ENCODE data around the gene SCN5A. TPM values are rescaled to one million over a fixed set of nuclear protein-coding genes. Genes with fewer than 3 reads are reported as not detected.
A peak's percentile ranks its signal among the peaks of the same experiment; 100 is the strongest.

Gene SCN5A
- total and polyA plus RNA-seq, 2 of the 13 experiments (the other 11 are each of a cell fraction or from before 2014, with no cell fraction given) = 0.22 TPM; not detected in 1

DNA sequence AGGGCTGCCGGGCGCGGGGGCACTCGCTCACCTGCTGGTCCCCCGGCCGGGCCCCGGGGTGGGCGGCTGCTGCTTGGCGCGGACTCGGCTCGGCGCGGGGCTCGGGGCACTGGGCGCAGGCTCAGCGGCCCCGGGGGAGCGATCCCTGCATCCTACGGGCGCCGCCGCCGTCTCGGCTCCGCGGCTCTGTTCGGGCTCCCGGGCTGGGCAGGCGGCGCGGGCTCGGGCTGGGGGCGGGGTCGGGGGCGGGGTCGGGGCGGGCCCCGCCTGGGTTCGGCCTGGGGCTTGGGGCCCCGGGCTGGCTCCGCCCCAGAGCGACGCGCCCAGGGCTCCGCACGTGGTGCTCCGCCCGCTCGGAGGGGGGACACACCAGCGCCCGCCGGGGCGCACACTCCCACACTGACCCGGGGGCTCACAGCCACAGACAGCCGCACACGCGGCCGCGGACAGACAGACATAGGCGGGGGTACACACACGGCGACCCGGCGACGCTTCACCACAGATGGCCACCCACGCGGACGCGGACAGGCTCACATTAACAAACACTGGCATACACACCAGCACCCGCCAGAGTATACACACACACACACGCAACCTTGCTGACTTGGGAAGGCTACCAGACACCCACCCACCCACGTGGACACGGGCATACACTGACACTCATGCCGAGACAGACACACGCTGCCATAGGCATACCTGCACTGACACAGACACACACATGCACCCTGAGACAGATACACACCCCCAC lies at the start of gene SCN5A (continued):
- TF ChIP-seq ZNF496 (CRISPR knock-in tag; IDR thresholded peaks at IDR 0.05; ENCODE audit: insufficient replicate concordance) (no peak), ZNF124 (CRISPR knock-in tag; IDR thresholded peaks at IDR 0.05) (no peak), PITX1 (CRISPR knock-in tag; IDR thresholded peaks at IDR 0.05) (no peak), GABPB1 (CRISPR knock-in tag; IDR thresholded peaks at IDR 0.05) (no peak), ZNF441 (CRISPR knock-in tag; IDR thresholded peaks at IDR 0.05; ENCODE audit: borderline replicate concordance) (no peak), GATAD2A (CRISPR knock-in tag; IDR thresholded peaks at IDR 0.05) (no peak), ZFYVE20 (CRISPR knock-in tag; IDR thresholded peaks at IDR 0.05; ENCODE audit: borderline replicate concordance, low read depth) (no peak), SATB2 (CRISPR knock-in tag; IDR thresholded peaks at IDR 0.05) (no peak), ZNF550 (CRISPR knock-in tag; IDR thresholded peaks at IDR 0.05; ENCODE audit: borderline replicate concordance) (no peak), KDM3A (CRISPR knock-in tag; IDR thresholded peaks at IDR 0.05; ENCODE audit: low read depth) (no peak), ARNTL (CRISPR knock-in tag; IDR thresholded peaks at IDR 0.05) (peak; percentile 85), NFATC3 (CRISPR knock-in tag; IDR thresholded peaks at IDR 0.05) (no peak), MAFG (CRISPR knock-in tag; IDR thresholded peaks at IDR 0.05) (no peak), ZNF780A (CRISPR knock-in tag; IDR thresholded peaks at IDR 0.05) (0 out of 2 replicates have a peak, but pooled peaks have one; percentile 25), BRCA1 (CRISPR knock-in tag; IDR thresholded peaks at IDR 0.05) (no peak), ZNF777 (CRISPR knock-in tag; IDR thresholded peaks at IDR 0.05) (0 out of 2 replicates have a peak, but pooled peaks have one; percentile 11)
- TF ChIP-seq, protein P1, sequence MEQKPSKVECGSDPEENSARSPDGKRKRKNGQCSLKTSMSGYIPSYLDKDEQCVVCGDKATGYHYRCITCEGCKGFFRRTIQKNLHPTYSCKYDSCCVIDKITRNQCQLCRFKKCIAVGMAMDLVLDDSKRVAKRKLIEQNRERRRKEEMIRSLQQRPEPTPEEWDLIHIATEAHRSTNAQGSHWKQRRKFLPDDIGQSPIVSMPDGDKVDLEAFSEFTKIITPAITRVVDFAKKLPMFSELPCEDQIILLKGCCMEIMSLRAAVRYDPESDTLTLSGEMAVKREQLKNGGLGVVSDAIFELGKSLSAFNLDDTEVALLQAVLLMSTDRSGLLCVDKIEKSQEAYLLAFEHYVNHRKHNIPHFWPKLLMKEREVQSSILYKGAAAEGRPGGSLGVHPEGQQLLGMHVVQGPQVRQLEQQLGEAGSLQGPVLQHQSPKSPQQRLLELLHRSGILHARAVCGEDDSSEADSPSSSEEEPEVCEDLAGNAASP (CRISPR knock-in tag; IDR thresholded peaks at IDR 0.05; ENCODE audit: borderline replicate concordance) = no peak
- TF ChIP-seq, protein P2, sequence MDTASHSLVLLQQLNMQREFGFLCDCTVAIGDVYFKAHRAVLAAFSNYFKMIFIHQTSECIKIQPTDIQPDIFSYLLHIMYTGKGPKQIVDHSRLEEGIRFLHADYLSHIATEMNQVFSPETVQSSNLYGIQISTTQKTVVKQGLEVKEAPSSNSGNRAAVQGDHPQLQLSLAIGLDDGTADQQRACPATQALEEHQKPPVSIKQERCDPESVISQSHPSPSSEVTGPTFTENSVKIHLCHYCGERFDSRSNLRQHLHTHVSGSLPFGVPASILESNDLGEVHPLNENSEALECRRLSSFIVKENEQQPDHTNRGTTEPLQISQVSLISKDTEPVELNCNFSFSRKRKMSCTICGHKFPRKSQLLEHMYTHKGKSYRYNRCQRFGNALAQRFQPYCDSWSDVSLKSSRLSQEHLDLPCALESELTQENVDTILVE (CRISPR knock-in tag; IDR thresholded peaks at IDR 0.05) = no peak
- TF ChIP-seq, protein P3, sequence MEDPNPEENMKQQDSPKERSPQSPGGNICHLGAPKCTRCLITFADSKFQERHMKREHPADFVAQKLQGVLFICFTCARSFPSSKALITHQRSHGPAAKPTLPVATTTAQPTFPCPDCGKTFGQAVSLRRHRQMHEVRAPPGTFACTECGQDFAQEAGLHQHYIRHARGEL (CRISPR knock-in tag; IDR thresholded peaks at IDR 0.05) = no peak
- TF ChIP-seq, protein P4, sequence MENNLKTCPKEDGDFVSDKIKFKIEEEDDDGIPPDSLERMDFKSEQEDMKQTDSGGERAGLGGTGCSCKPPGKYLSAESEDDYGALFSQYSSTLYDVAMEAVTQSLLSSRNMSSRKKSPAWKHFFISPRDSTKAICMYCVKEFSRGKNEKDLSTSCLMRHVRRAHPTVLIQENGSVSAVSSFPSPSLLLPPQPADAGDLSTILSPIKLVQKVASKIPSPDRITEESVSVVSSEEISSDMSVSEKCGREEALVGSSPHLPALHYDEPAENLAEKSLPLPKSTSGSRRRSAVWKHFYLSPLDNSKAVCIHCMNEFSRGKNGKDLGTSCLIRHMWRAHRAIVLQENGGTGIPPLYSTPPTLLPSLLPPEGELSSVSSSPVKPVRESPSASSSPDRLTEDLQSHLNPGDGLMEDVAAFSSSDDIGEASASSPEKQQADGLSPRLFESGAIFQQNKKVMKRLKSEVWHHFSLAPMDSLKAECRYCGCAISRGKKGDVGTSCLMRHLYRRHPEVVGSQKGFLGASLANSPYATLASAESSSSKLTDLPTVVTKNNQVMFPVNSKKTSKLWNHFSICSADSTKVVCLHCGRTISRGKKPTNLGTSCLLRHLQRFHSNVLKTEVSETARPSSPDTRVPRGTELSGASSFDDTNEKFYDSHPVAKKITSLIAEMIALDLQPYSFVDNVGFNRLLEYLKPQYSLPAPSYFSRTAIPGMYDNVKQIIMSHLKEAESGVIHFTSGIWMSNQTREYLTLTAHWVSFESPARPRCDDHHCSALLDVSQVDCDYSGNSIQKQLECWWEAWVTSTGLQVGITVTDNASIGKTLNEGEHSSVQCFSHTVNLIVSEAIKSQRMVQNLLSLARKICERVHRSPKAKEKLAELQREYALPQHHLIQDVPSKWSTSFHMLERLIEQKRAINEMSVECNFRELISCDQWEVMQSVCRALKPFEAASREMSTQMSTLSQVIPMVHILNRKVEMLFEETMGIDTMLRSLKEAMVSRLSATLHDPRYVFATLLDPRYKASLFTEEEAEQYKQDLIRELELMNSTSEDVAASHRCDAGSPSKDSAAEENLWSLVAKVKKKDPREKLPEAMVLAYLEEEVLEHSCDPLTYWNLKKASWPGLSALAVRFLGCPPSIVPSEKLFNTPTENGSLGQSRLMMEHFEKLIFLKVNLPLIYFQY (CRISPR knock-in tag; IDR thresholded peaks at IDR 0.05; ENCODE audit: borderline replicate concordance) = no peak
- TF ChIP-seq, protein P5, sequence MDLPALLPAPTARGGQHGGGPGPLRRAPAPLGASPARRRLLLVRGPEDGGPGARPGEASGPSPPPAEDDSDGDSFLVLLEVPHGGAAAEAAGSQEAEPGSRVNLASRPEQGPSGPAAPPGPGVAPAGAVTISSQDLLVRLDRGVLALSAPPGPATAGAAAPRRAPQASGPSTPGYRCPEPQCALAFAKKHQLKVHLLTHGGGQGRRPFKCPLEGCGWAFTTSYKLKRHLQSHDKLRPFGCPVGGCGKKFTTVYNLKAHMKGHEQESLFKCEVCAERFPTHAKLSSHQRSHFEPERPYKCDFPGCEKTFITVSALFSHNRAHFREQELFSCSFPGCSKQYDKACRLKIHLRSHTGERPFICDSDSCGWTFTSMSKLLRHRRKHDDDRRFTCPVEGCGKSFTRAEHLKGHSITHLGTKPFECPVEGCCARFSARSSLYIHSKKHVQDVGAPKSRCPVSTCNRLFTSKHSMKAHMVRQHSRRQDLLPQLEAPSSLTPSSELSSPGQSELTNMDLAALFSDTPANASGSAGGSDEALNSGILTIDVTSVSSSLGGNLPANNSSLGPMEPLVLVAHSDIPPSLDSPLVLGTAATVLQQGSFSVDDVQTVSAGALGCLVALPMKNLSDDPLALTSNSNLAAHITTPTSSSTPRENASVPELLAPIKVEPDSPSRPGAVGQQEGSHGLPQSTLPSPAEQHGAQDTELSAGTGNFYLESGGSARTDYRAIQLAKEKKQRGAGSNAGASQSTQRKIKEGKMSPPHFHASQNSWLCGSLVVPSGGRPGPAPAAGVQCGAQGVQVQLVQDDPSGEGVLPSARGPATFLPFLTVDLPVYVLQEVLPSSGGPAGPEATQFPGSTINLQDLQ (CRISPR knock-in tag; IDR thresholded peaks at IDR 0.05) = no peak
